Liver (tissue), 9 donors: ENCODE results near the gene KIRREL3. TPM values are rescaled to one million over a fixed set of nuclear protein-coding genes. Genes with fewer than 3 reads are reported as not detected.

Experiments
- DNase-seq: peaks from one replicate; pipeline ENCODE4 v3.0.0-alpha.2; 2017; ENCODE audit warnings: low spot score
- H3K27ac ChIP-seq, 2 donors: one replicate each; pipeline ENCODE4 v1.7.0; 2013; ENCODE audit warnings: inconsistent platforms in 2 of 2, low read length in 2 of 2, control low read depth in 1 of 2, low read depth in 1 of 2, mild to moderate bottlenecking in 1 of 2
- H3K27me3 ChIP-seq, 4 donors: one replicate each; pipeline versions ENCODE4 v1.6.1 to v1.7.0; 2013; ENCODE audit warnings: low read length in 3 of 4, inconsistent platforms in 1 of 4, mild to moderate bottlenecking in 1 of 4, moderate library complexity in 1 of 4; ENCODE audit not compliant: control insufficient read depth in 4 of 4, insufficient read depth in 4 of 4
- H3K36me3 ChIP-seq, 4 donors: one replicate each; pipeline versions ENCODE4 v1.6.1 to v1.7.0; 2013; ENCODE audit warnings: low read length in 3 of 4, mild to moderate bottlenecking in 3 of 4, low read depth in 1 of 4, moderate library complexity in 1 of 4; ENCODE audit not compliant: control insufficient read depth in 4 of 4, insufficient read depth in 3 of 4
- H3K4me1 ChIP-seq, 4 donors: one replicate each; pipeline versions ENCODE4 v1.6.1 to v1.7.0; 2013; ENCODE audit warnings: low read length in 3 of 4, mild to moderate bottlenecking in 3 of 4, moderate library complexity in 1 of 4; ENCODE audit not compliant: control insufficient read depth in 4 of 4, insufficient read depth in 4 of 4
- H3K4me3 ChIP-seq, 3 donors: one replicate each; pipeline versions ENCODE4 v1.6.1 to v1.7.0; 2013; ENCODE audit warnings: low read length in 3 of 3, control low read depth in 1 of 3, low read depth in 1 of 3, mild to moderate bottlenecking in 1 of 3
- H3K9ac ChIP-seq, 2 donors: one replicate each; pipeline ENCODE4 v1.7.0; 2013; ENCODE audit warnings: low read length in 2 of 2, mild to moderate bottlenecking in 2 of 2, moderate library complexity in 2 of 2, control low read depth in 1 of 2, low read depth in 1 of 2
- H3K9me3 ChIP-seq, 4 donors: one replicate each; pipeline versions ENCODE4 v1.6.1 to v1.7.0; 2013; ENCODE audit warnings: low read length in 3 of 4; ENCODE audit not compliant: control insufficient read depth in 4 of 4
- EGR1 ChIP-seq, 2 donors: IDR thresholded peaks; 2 replicates each; pipeline ENCODE4 v1.6.1; 2016 to 2018; ENCODE audit warnings: antibody characterized with exemption in 2 of 2, low read depth in 2 of 2
- FOXA1 ChIP-seq: IDR thresholded peaks from 2 replicates; pipeline ENCODE4 v1.6.1; 2016; ENCODE audit warnings: antibody characterized with exemption
- FOXA2 ChIP-seq: IDR thresholded peaks from 2 replicates; pipeline ENCODE4 v1.6.1; 2016; ENCODE audit warnings: antibody characterized with exemption
- GABPA ChIP-seq, 2 donors: IDR thresholded peaks in 1 of 2; conservative IDR thresholded peaks in 1 of 2; 2 replicates each; pipeline ENCODE4 v1.6.1; 2016; ENCODE audit warnings: antibody characterized with exemption in 2 of 2, mild to moderate bottlenecking in 1 of 2, moderate library complexity in 1 of 2
- HNF4A ChIP-seq, 2 donors: conservative IDR thresholded peaks; 2 replicates each; pipeline ENCODE4 v1.6.1; 2016; ENCODE audit warnings: antibody characterized with exemption in 2 of 2, mild to moderate bottlenecking in 2 of 2
- HNF4G ChIP-seq: IDR thresholded peaks from 2 replicates; pipeline ENCODE4 v1.6.1; 2016; ENCODE audit warnings: antibody characterized with exemption
- JUND ChIP-seq, 2 donors: IDR thresholded peaks; 2 replicates each; pipeline ENCODE4 v1.6.1; 2016; ENCODE audit warnings: antibody characterized with exemption in 2 of 2
- NR2F2 ChIP-seq: IDR thresholded peaks from 2 replicates; pipeline ENCODE4 v1.6.1; 2016; ENCODE audit warnings: antibody characterized with exemption
- RAD21 ChIP-seq, 2 donors: IDR thresholded peaks; 2 replicates each; pipeline ENCODE4 v1.6.1; 2016; ENCODE audit warnings: antibody characterized with exemption in 2 of 2, mild to moderate bottlenecking in 2 of 2
- REST ChIP-seq: IDR thresholded peaks from 2 replicates; pipeline ENCODE4 v1.6.1; 2016; ENCODE audit warnings: antibody characterized with exemption, mild to moderate bottlenecking
- RXRA ChIP-seq, 2 donors: IDR thresholded peaks; 2 replicates each; pipeline ENCODE4 v1.6.1; 2017 to 2018; ENCODE audit warnings: antibody characterized with exemption in 2 of 2, mild to moderate bottlenecking in 1 of 2
- SP1 ChIP-seq: IDR thresholded peaks from 2 replicates; pipeline ENCODE4 v1.6.1; 2018; ENCODE audit warnings: antibody characterized with exemption, mild to moderate bottlenecking
- TAF1 ChIP-seq: conservative IDR thresholded peaks from 2 replicates; pipeline ENCODE4 v1.6.1; 2016; ENCODE audit warnings: antibody characterized with exemption, mild to moderate bottlenecking
- YY1 ChIP-seq: IDR thresholded peaks from 2 replicates; pipeline ENCODE4 v1.6.1; 2016; ENCODE audit warnings: antibody characterized with exemption, mild to moderate bottlenecking
- WGBS: extraction: QIAGEN DNeasy Blood & Tissue Kit; methylation state at CpG from one replicate; pipeline ENCODE4 v1.1.7; 2013; 5-methylcytosine and 5-hydroxymethylcytosine counted together
- polyA plus RNA-seq, 2 donors: library from polyadenylated mRNA; stranded (reverse) in 1 of 2; unstranded in 1 of 2; fragments of 200-250 nt in 1 of 2; fragments of >200 nt in 1 of 2; fragmentation: Nextera tagmentation in 1 of 2; extraction: Ambion mirVana in 1 of 2; gene quantifications; one replicate each; pipeline versions ENCODE4 v1.2.1 to v1.2.3, GENCODE V29; 2013 to 2015
- total RNA-seq, 2 donors: library from RNA; depleted of rRNA; stranded (reverse); fragments of >200 nt; gene quantifications; one replicate each; pipeline ENCODE4 v1.2.3, GENCODE V29; 2014
- TF ChIP-seq, protein P1 (sequence below): IDR thresholded peaks from 2 replicates; pipeline ENCODE4 v1.6.1; 2016; ENCODE audit warnings: antibody characterized with exemption
- TF ChIP-seq, protein P2 (sequence below): IDR thresholded peaks from 2 replicates; pipeline ENCODE4 v1.6.1; 2016; ENCODE audit warnings: antibody characterized with exemption
- TF ChIP-seq, protein P3 (sequence below): fragments of 150-350 bp; IDR thresholded peaks from 2 replicates; pipeline ENCODE4 v1.5.1; 2017; ENCODE audit warnings: improper control_type of control experiment, low read depth, low read length; ENCODE audit not compliant: missing input control
- donor health status: healthy.
- donor health status: healthy.
- donor health status: healthy.
- donor health status: healthy.
- donor health status: healthy.

The KIRREL3 gene
- total and polyA plus RNA-seq, 4 donors: 0.03 to 0.29 (median 0.08) TPM; not detected in 1

DNA sequence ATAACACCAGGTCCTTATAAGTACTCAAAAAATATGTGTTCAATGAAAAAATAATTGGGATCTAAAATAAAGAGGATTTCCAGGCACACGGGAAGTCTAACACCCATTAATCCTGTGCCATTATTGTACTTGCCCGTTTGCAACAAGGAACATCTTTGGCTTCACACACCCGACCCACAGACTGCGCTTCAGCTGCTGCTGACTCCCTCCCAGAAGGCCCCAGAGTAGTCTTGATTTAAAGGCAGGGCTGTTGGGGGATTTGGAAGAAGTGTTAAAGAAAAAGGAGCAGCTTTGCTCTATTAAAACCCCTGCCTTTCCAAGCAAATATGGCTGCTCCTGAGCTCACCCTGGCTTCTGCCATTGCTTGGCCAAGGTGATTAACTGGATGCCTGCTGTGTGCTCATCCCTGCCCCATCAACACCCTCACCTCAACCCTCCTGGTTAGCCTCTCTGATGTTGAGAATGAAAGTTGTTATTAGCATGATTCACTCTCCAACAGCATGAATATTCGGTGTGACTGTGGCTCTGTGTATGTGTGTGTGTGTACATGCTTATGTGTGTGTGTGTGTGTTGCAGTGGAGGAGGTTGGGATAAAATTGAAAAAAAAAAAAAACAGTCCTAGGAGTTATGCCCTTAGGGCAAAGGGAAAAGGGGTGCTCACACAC lies 76.1 kb downstream of the KIRREL3 start:
- no peaks in the 10 kb centered on the region for H3K27me3 ChIP-seq
- no peak for DNase-seq
- no peaks in the 10 kb centered on the region for H3K4me1 ChIP-seq
- TF ChIP-seq HNF4A (conservative IDR thresholded peaks at IDR 0.05) (no peak), EGR1 (IDR thresholded peaks at IDR 0.05; ENCODE audit: low read depth in 2 of 2) (no peak), HNF4G (no peak)
- H3K36me3 ChIP-seq: no peaks in the 10 kb centered on the region
- H3K9ac ChIP-seq: no peak overlapping the region
- no peak overlapping the region for H3K4me3 ChIP-seq
- H3K27ac ChIP-seq: no peak overlapping the region
- H3K9me3 ChIP-seq: no peaks in the 10 kb centered on the region
- 80% methylated on average over 5 of the region's 5 CpGs for WGBS

DNA sequence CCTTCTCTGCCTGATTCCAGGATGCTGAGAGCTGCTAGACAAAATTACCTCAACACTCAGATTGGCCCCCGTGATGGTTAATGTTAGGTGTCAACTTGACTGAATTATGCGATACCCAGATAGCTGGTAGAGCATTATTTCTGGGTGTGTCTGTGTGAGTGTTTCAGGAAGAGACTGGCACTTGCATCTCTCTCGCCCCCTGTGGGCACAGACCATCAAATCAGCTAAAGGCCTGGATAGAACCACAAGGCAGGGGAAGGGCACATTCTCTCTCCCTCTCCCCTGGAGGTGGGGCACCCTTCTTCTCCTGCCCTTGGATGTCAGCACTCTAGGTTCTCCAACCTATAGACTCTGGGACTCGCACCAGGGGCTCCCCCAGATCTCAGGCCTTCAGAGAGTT lies 79.7 kb downstream of the KIRREL3 start:
- TF ChIP-seq EGR1 (IDR thresholded peaks at IDR 0.05; ENCODE audit: low read depth in 2 of 2) (no peak), FOXA2 (no peak), NR2F2 (no peak), JUND (IDR thresholded peaks at IDR 0.05) (no peak), SP1 (no peak), RXRA (IDR thresholded peaks at IDR 0.05) (no peak), RAD21 (IDR thresholded peaks at IDR 0.05) (no peak), HNF4G (no peak), REST (no peak), YY1 (no peak), TAF1 (no peak), FOXA1 (no peak), GABPA (IDR thresholded peaks at IDR 0.05 in 1 of 2, conservative IDR thresholded peaks at IDR 0.05 in 1 of 2) (no peak)
- TF ChIP-seq, protein P1, sequence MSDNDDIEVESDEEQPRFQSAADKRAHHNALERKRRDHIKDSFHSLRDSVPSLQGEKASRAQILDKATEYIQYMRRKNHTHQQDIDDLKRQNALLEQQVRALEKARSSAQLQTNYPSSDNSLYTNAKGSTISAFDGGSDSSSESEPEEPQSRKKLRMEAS: no peak
- TF ChIP-seq, protein P2, sequence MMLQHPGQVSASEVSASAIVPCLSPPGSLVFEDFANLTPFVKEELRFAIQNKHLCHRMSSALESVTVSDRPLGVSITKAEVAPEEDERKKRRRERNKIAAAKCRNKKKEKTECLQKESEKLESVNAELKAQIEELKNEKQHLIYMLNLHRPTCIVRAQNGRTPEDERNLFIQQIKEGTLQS: no peak
- TF ChIP-seq, protein P3, sequence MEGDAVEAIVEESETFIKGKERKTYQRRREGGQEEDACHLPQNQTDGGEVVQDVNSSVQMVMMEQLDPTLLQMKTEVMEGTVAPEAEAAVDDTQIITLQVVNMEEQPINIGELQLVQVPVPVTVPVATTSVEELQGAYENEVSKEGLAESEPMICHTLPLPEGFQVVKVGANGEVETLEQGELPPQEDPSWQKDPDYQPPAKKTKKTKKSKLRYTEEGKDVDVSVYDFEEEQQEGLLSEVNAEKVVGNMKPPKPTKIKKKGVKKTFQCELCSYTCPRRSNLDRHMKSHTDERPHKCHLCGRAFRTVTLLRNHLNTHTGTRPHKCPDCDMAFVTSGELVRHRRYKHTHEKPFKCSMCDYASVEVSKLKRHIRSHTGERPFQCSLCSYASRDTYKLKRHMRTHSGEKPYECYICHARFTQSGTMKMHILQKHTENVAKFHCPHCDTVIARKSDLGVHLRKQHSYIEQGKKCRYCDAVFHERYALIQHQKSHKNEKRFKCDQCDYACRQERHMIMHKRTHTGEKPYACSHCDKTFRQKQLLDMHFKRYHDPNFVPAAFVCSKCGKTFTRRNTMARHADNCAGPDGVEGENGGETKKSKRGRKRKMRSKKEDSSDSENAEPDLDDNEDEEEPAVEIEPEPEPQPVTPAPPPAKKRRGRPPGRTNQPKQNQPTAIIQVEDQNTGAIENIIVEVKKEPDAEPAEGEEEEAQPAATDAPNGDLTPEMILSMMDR: no peak
- Histone ChIP-seq H3K9me3 (no peaks in the 10 kb centered on the region), H3K4me1 (no peaks in the 10 kb centered on the region), H3K27ac (no peak overlapping the region), H3K27me3 (no peaks in the 10 kb centered on the region), H3K36me3 (no peaks in the 10 kb centered on the region), H3K9ac (no peak overlapping the region), H3K4me3 (no peak overlapping the region)
- DNase-seq: no peak
- WGBS: 88% methylated on average over 4 of the region's 4 CpGs
